HG03039 (cell line): ENCODE results near the gene COL1A2.

Experiments used
- ATAC-seq: cut with Tn5 transposase; IDR thresholded peaks from one replicate; pipeline ENCODE4 v1.9.1; 2021; ENCODE audit warnings: mild to moderate bottlenecking, moderate library complexity; ENCODE audit not compliant: unreplicated experiment

COL1A2 gene

GRCh38 chr7:94409200-94409948, 14.7 kb downstream of the COL1A2 start:
- ATAC-seq, result no peak

- no peak for ATAC-seq
These were observed 15.9 kb downstream of the COL1A2 start for GRCh38 chr7:94410413-94411187.

- ATAC-seq, result no peak
These were observed 16.4 kb downstream of the COL1A2 start for GRCh38 chr7:94411188-94411466.

GRCh38 chr7:94412762-94413322, 18.1 kb downstream of the COL1A2 start:
- ATAC-seq, result no peak

GRCh38 chr7:94414481-94414880, 19.8 kb downstream of the COL1A2 start:
- no peak for ATAC-seq

GRCh38 chr7:94414980-94415379, 20.3 kb downstream of the COL1A2 start:
- no peak for ATAC-seq

GRCh38 chr7:94417306-94417705, 22.6 kb downstream of the COL1A2 start:
- ATAC-seq, result no peak

- ATAC-seq, result no peak
These were observed 23.2 kb downstream of the COL1A2 start for GRCh38 chr7:94417901-94418300.

- ATAC-seq, result no peak
These were observed 24.2 kb downstream of the COL1A2 start for GRCh38 chr7:94418851-94419250.

GRCh38 chr7:94420328-94420727, 25.6 kb downstream of the COL1A2 start:
- ATAC-seq, result no peak

- ATAC-seq, result no peak
These were observed 27.0 kb downstream of the COL1A2 start for GRCh38 chr7:94421681-94422080.

GRCh38 chr7:94422136-94422535, 27.4 kb downstream of the COL1A2 start:
- no peak for ATAC-seq

- ATAC-seq, result no peak
These were observed 28.2 kb downstream of the COL1A2 start for GRCh38 chr7:94422827-94423460.

GRCh38 chr7:94423863-94424735, 29.4 kb downstream of the COL1A2 start:
- no peak for ATAC-seq

GRCh38 chr7:94425546-94425945, 30.9 kb downstream of the COL1A2 start:
- ATAC-seq, result no peak

- no peak for ATAC-seq
These were observed 32.5 kb downstream of the COL1A2 start for GRCh38 chr7:94426980-94427875.

GRCh38 chr7:94429153-94429552, 34.5 kb downstream of the COL1A2 start:
- no peak for ATAC-seq

- no peak for ATAC-seq
These were observed 36.5 kb downstream of the COL1A2 start for GRCh38 chr7:94431176-94431575.

- no peak for ATAC-seq
These were observed 37.1 kb downstream of the COL1A2 start for GRCh38 chr7:94431619-94432280.
